Esophagus squamous epithelium (tissue), 4 donors: Measurements from ENCODE around the gene GBF1.

Experiments
- CTCF ChIP-seq, 6 experiments: fragments of 450-650 bp in 4 of 6; fragments of 200-600 bp in 2 of 6; sonication (generic) in 2 of 6; IDR thresholded peaks; one replicate each; pipeline ENCODE4 v1.5.1; 2016 to 2019; ENCODE audit warnings: antibody characterized with exemption in 6 of 6, mild to moderate bottlenecking in 4 of 6, moderate library complexity in 4 of 6
- POLR2A ChIP-seq, 4 donors: fragments of 450-650 bp; IDR thresholded peaks; one replicate each; pipeline ENCODE4 v1.6.1; 2017; ENCODE audit warnings: antibody characterized with exemption in 4 of 4, mild to moderate bottlenecking in 4 of 4, moderate library complexity in 3 of 4

- TF ChIP-seq CTCF (IDR thresholded peaks at IDR 0.05) = no peak
- TF ChIP-seq POLR2A (IDR thresholded peaks at IDR 0.05) = no peak
These were observed 178.1 kb downstream of the GBF1 start for GRCh38 chr10:102423372-102423968.
